Nephron (organoid): ENCODE data around the gene DHX36.

Source experiments
- H3K27ac Mint-ChIP-seq, 3 experiments: 2 replicates each; pipeline ENCODE4 v1.8.0; 2020; ENCODE audit warnings: mixed read lengths in 3 of 3, mild to moderate bottlenecking in 2 of 3, moderate library complexity in 1 of 3
- H3K27me3 Mint-ChIP-seq: 2 replicates; pipeline ENCODE4 v1.8.0; 2021; ENCODE audit warnings: low read depth, mild to moderate bottlenecking, moderate library complexity, mixed read lengths
- H3K36me3 Mint-ChIP-seq: 2 replicates; pipeline ENCODE4 v1.8.0; 2020; ENCODE audit warnings: low read depth, mixed read lengths
- H3K4me1 Mint-ChIP-seq: 2 replicates; pipeline ENCODE4 v1.8.0; 2020; ENCODE audit warnings: mixed read lengths
- H3K4me3 Mint-ChIP-seq, 3 experiments: 2 replicates each; pipeline ENCODE4 v1.8.0; 2020; ENCODE audit warnings: mild to moderate bottlenecking in 3 of 3, mixed read lengths in 3 of 3, moderate library complexity in 2 of 3
- H3K9me3 Mint-ChIP-seq: 2 replicates; pipeline ENCODE4 v1.8.0; 2020; ENCODE audit warnings: mixed read lengths
- CTCF ChIP-seq, 3 experiments: fragments of 200-600 bp; sonication (generic); IDR thresholded peaks; one replicate each; pipeline ENCODE4 v1.5.0; 2021; ENCODE audit warnings: antibody characterized with exemption in 3 of 3; ENCODE audit not compliant: unreplicated experiment in 3 of 3

DHX36 gene

GRCh38 chr3:154251610-154252009 lies 72.7 kb downstream of the DHX36 start:
- peaks cover 39% of the 10 kb centered on the region for H3K36me3 Mint-ChIP-seq
- no peak overlapping the region for H3K4me3 Mint-ChIP-seq
- H3K9me3 Mint-ChIP-seq: no peaks in the 10 kb centered on the region
- no peaks in the 10 kb centered on the region for H3K27me3 Mint-ChIP-seq
- H3K4me1 Mint-ChIP-seq: peaks cover 27% of the 10 kb centered on the region
- H3K27ac Mint-ChIP-seq: no peak overlapping the region
- TF ChIP-seq CTCF (IDR thresholded peaks at IDR 0.05; ENCODE audit: unreplicated experiment in 3 of 3): no peak

- H3K27me3 Mint-ChIP-seq: no peaks in the 10 kb centered on the region
- H3K36me3 Mint-ChIP-seq: peaks cover 40% of the 10 kb centered on the region
- no peak overlapping the region for H3K4me3 Mint-ChIP-seq
- TF ChIP-seq CTCF (IDR thresholded peaks at IDR 0.05; ENCODE audit: unreplicated experiment in 3 of 3): no peak
- peaks cover 34% of the 10 kb centered on the region for H3K4me1 Mint-ChIP-seq
- H3K27ac Mint-ChIP-seq: no peak overlapping the region
- no peaks in the 10 kb centered on the region for H3K9me3 Mint-ChIP-seq
Observed at GRCh38 chr3:154250291-154250690, 74.0 kb downstream of the DHX36 start.

- peaks cover 37% of the 10 kb centered on the region for H3K4me1 Mint-ChIP-seq
Observed at GRCh38 chr3:154247806-154248415, 76.4 kb downstream of the DHX36 start.

GRCh38 chr3:154244644-154245043 lies 79.6 kb downstream of the DHX36 start:
- TF ChIP-seq CTCF (IDR thresholded peaks at IDR 0.05; ENCODE audit: unreplicated experiment in 3 of 3): no peak
- H3K4me3 Mint-ChIP-seq: no peak overlapping the region
- no peaks in the 10 kb centered on the region for H3K27me3 Mint-ChIP-seq

More at GRCh38 chr3:154247806-154248415, 76.4 kb downstream of the DHX36 start:
- no peak for TF ChIP-seq CTCF (IDR thresholded peaks at IDR 0.05; ENCODE audit: unreplicated experiment in 3 of 3)
- Mint-ChIP-seq H3K9me3 (no peaks in the 10 kb centered on the region), H3K27ac (peak overlapping the region in 1 of 3 experiments; percentile 11), H3K36me3 (peaks cover 29% of the 10 kb centered on the region), H3K4me3 (no peak overlapping the region), H3K27me3 (no peaks in the 10 kb centered on the region)

GRCh38 chr3:154243353-154243752 lies 80.9 kb downstream of the DHX36 start:
- no peaks in the 10 kb centered on the region for H3K9me3 Mint-ChIP-seq
- H3K4me3 Mint-ChIP-seq: no peak overlapping the region
- H3K36me3 Mint-ChIP-seq: peaks cover 31% of the 10 kb centered on the region
- no peak for TF ChIP-seq CTCF (IDR thresholded peaks at IDR 0.05; ENCODE audit: unreplicated experiment in 3 of 3)
- peaks cover 41% of the 10 kb centered on the region for H3K4me1 Mint-ChIP-seq
- no peaks in the 10 kb centered on the region for H3K27me3 Mint-ChIP-seq
- H3K27ac Mint-ChIP-seq: peak overlapping the region; percentile 58 to 82 (median 76)

More at GRCh38 chr3:154244644-154245043, 79.6 kb downstream of the DHX36 start:
- H3K27ac Mint-ChIP-seq: peak overlapping the region in 1 of 3 experiments; percentile 16
- peaks cover 39% of the 10 kb centered on the region for H3K4me1 Mint-ChIP-seq
- H3K9me3 Mint-ChIP-seq: no peaks in the 10 kb centered on the region
- peaks cover 29% of the 10 kb centered on the region for H3K36me3 Mint-ChIP-seq

- peaks cover 35% of the 10 kb centered on the region for H3K4me1 Mint-ChIP-seq
Observed at GRCh38 chr3:154242766-154243165, 81.5 kb downstream of the DHX36 start.

More at GRCh38 chr3:154242766-154243165, 81.5 kb downstream of the DHX36 start:
- no peak for TF ChIP-seq CTCF (IDR thresholded peaks at IDR 0.05; ENCODE audit: unreplicated experiment in 3 of 3)
- Mint-ChIP-seq H3K27ac (peak overlapping the region; percentile 58 to 82 (median 76)), H3K9me3 (no peaks in the 10 kb centered on the region), H3K36me3 (peaks cover 31% of the 10 kb centered on the region), H3K4me3 (no peak overlapping the region), H3K27me3 (no peaks in the 10 kb centered on the region)
